GM21528 (cell line): ENCODE data around the gene CD247.

Experiments
- ATAC-seq: cut with Tn5 transposase; IDR thresholded peaks from one replicate; pipeline ENCODE4 v1.9.1; 2021; ENCODE audit warnings: mild to moderate bottlenecking, moderate library complexity; ENCODE audit not compliant: unreplicated experiment, low FRiP score

The CD247 gene

DNA sequence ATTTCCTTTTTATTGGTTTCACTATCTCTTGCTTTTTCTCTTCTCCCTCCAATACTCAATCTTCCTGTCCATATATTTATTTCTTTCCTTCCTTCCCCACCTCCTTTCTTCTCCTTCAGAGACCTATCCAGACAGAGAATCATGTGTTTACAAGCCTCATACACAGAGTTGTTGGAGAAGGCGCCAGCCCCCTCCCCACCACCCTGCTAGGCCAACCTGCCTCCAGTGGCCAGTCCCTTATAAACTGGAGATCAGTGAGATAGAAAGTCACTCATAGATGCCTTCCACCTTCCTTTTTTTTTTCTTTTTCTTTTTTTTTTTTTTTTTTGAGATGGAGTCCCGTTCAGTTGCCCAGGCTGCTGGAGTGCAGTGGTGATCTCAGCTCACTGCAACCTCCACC, 53.3 kb downstream of the CD247 start:
- ATAC-seq, result no peak

DNA sequence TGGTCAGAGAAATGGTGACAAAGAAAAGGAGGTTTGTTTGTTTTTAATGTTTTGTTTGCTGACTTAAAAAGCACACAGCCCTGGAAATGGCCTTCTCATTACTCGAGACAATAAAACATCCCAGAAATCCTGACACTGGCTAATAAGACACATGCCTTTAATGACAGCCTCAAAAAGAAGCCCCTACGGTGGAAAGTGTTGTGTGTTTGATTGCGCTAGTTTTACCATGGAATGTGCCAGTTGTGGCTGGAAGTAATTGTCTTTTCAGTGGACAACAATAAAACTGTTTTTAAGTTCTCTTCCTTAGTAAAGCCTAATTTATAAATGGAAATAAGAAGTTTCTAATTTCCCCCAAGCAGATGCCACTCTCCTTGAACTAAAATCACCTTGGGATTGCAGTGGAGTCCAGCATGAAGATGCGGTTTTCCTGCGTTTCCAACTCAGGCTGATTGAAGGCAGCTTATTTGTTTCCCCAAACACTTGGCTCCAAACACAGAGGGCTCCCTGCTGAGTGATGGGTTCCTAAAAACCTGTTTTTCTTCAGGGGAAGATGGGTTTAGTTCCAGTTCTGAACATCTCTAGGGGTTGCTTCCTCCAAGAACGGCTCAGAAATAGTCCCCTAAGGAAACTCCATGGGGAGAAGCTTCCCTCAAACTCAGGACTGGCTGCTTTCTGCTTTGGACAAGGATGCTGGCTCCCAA, 54.3 kb downstream of the CD247 start:
- no peak for ATAC-seq

DNA sequence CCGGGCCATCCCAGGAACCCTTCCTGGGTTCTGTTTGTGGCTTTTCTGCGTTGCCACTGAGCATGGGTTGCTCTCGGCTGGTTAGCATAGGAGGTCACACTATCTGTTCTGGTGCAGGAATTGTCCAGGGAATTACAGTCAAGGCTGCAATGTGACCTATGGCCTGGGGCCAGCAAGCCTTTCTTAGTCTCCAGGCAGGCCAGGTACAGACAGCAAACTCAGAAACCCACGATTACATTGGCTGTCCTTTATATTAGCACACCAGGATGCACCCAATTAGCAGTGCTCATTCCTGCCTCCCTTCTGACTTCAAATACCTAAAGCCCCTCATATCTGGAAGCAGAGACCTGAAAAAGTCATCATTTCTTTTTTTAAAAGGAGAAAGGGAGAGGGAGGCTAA, 55.2 kb downstream of the CD247 start:
- ATAC-seq, result no peak

DNA sequence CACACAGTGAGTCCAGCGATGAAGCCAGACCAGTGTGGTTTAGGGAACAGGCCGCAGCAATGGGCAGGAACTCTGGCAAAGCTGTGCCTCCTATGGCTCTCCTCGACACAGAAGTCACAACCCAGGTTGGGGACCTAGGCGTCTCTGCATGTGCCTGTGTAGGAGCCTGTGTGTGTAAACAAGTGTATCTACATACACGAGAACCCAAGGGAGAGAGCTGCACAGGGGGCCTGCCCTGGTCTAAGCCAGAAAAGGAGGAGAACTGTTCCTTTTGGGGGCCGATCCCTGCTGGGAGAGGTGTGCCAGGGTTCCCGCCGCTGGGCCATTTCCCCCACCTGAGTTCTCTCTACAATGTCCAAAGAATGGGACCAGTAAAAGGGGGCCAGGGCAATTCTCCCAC, 56.0 kb downstream of the CD247 start:
- ATAC-seq, result no peak

DNA sequence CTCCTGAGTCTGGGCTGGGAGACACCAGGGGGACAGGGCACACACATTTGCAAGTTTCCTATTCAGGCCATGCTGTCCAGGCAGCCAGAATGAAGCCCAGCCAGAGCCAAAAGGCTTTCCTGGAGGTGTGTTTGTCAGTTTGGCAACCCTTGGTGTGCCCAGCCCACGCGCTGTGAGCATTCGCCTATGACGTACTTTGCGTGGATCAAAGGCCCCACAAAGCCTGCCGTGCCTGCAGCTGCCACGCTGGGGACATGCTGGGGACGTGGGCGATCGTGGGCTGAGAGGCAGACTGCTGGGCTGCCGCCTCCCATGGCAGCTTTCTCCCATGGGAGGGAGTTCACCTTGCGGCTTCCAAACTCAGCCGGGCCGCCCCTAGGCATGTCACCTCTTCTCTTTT, 57.5 kb downstream of the CD247 start:
- ATAC-seq, result no peak

DNA sequence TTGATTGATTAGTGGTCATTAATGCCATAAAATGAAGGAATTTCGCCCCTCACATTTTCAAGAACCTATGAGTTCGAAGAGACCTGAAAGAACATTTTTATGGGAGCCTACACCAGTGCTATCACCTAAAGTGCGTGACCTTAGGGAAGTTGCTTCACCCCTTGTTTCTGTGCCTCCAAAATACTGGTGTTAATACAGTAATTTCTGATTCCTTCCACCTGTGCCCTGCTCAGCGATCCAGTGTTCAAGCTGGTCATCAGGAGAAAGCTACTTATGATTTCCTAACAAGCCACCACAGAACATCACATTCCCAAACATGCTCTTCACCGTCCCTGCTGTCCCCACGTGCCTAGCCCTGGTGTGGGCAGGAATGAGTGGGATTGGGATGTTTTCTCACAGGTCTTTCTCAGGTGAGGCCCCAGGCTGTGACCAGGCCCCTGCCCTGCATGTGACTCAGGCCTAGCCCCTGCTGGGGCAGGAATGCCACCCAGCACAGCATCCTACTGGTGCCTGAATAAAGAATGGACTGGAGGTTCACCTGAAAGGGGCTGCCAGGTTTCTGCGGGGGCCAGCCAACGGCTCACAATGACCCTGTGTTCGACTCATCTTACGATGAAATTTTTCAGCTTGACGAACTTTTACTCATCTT, 60.3 kb downstream of the CD247 start:
- ATAC-seq, result no peak

DNA sequence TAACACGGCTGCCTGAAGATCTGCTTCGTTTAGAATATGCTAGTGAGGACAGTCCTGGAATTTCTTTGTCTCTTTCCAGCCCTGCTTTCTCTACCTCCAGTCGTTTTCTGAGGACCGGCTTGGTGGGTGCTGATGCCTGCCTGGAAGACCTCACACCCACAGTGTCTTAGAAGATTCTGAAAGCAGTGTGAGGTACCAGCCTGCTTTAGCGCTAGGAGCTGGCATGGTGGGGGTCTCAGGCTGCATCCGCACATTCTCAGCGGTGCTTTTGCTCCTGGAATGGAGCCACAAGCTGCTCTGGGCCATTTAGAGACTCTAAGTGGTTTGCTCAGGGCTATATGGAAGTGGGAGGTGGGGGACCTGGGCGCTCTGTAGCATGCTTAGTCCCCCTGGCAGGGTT, 61.4 kb downstream of the CD247 start:
- ATAC-seq, result no peak

DNA sequence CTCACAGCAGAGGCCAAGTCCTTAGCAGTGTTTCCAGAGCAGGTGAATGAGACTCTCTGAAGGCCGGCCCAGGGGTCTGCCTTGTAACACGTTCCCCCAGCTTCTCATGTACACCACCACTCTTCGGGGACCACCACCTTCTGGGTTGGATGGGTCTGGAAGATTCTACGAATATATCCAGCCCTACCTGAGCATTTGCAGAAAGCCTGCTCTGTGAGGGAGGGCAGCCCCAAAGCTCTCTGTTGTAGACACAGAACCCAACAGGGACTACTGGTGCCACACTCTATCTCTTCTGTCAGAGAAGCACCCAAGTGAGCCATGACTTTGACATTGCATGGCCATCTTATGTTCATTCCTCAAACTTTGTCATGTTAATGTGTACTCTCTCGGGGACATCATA, 61.8 kb downstream of the CD247 start:
- no peak for ATAC-seq

DNA sequence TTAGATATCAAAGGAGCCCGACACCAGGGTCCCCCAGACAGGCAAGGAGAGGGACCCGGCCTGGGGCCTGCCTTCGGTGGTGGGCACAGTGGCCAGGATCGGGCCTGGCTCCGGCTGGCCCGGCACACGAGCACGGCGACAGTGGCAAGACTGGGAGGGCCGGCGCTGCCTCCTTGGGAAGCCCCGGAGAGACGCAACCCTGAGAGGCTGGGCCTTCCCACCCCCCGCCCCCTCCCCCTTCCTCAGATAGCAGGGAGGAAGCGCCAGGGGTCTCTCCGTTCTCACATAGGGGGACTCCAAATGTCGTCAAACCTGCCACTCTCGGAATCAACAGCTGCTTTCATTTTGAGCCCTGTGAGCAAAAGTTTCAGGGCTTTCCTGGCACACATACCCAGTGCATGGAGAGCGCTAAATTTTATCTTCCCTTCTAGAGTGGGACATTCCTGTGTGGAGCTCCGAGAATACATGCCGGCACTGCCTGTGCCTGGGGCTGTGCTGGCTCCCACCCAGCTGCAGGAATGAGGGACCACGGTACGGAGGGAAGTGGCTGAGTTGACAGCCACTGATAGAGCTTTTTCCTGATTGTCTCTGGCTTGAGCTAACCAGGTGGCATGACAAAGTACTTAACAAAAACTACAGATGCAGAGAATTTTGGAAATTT, 62.4 kb downstream of the CD247 start:
- peak; percentile 39 for ATAC-seq

DNA sequence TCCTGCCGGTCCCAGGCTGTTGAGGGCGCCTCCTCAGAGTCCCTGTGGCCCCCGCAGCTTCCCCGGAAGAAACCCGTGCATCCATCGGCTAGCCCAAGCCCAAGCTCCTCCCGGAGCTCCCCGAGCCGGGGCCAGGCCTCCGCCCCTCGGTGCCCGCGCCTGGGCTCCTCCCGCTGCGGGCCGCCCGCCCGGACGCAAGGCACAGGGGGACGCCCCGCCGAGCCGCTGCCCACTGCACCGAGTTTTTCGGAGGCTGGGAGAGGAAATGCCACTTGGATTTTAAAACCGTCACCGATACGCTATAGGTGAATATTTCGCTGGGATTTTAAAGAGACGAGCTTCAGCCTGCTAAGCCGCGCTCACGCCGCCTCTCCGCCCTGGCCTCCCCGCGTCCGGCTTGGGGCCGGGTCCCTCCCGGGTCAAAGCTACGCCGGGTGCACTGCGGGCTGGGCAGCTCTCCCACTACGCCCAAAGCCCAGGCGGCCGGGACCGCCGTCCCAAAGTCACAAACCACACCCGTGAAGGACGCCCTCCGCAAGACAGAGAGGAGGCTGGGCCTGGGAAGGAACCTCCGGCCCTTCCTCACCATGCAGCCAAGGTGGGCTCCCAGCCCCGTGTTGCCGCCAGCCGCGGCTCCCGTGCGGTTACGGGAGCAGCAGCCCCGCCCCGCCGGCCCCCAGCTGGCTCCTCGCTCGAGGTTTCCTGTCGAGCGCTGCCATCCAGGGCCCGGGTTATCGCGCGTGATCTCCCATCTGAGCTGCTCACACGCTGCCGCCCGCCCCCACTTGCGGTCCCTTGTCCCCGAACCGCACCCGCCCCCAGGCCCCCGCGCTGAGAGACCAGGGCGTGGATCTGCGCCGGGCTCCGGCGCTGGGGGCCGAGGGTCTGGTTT, 63.2 kb downstream of the CD247 start:
- peak; percentile 57 for ATAC-seq

DNA sequence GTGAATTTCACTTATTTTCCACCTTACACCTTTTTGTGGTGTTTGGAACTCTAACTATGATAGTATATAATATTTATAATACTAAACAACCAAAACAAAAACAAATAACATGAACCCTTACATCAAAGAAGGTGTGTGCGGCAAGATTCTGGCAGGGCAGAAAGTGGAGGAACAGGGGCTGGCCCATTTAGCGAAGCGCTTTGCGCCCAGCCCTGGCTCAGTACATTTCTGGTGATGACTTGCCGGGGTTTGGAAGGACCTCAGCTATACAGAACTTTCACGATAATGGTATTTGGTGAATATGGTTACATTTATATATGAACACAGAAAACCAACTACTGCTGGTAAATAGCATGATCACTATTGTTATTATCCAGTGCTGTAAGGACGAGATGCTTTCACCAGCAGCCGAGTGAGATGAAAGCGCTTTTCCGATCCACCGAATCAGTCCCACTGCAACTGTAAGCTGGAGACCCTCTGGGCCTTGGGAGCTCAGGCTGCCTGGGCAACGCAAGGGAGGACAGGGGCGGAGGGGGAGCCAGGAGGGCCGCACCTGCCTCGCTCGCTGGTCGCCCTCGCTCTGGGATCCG, 63.9 kb downstream of the CD247 start:
- no peak for ATAC-seq

DNA sequence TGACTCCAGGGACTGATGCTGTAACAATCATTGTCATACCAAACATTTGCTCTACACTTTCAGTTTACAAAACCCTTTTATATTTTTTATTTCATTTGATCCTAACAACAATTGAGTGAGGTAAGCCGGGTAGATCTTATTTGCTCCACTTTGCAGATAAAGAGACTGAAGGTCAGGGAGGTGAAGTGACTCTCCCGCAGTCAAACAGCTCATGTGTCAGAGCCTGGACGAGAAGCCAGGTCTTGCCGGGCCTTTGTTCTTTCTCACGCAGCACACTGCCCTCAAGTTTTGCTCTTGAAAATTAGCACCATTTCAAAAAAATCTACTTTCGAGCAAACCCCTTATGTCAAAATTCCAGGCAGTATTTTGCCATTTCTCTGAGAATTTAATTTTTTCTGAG, 65.2 kb downstream of the CD247 start:
- no peak for ATAC-seq

DNA sequence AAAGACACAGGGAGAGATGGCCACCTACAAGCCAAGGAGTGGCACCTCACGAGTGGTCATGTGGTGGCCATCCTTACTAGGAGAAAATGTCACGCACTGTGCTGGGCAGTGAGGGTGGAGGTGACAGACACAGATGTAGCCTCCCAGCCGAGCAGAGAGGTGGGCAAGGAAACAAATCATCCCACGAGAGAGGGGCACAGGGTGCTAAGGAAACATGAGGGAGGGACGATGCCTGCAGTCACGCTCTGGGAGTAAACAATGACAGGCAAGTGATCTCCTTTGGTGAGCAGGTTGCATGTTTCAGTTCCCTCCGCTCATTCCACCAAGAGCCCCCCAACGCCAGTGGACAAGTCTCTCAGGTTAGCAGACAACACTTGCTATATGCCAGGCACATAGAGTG, 65.8 kb downstream of the CD247 start:
- no peak for ATAC-seq

DNA sequence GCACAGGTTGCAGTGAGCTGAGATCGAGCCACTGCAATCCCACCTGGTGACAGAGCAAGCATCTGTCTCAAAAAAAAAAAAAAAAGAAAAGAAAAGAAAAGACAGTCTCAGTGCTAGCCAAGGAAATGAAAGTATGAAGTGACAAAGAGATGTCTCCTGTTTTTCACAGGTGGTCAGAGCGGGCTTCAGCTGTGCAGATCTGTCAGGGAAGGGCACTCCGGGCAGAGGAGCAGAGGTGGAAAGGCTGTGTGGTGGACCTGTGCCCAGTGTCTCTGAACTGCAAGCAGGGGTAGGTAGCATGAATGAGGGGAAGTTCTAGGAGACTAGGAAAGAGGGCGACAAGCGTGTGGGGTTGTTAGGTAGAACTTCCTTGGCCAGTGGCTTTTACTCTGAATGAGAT, 67.5 kb downstream of the CD247 start:
- ATAC-seq, result no peak

DNA sequence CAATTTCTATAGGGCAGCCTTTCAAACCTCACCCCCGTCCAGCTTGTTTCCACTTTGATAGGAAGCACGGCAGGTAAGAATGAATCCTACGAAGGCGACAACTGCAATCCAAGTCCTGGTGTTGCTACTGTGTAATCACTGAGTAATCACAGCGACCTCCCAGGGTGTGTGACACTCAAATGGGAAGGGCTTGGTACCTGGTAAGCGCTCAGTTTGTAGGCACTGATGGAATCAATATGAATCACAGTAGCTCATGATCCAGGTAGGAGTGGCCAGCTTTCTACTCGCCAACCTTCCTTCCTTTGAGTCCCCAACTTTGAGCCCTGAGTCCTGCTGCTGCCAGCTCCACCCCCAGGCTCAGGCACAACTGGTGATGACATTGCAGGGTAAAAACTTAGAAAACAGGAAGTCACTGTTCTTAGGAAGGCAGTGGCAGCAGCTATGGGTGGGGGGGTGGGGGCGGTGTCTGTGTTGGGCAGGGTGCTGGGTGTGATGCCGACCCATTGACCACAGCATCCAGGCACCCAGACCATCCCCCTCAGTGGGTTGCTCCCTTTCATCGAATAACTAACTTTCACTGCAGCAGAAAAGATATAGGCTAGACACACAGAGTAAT, 70.7 kb downstream of the CD247 start:
- ATAC-seq, result no peak

DNA sequence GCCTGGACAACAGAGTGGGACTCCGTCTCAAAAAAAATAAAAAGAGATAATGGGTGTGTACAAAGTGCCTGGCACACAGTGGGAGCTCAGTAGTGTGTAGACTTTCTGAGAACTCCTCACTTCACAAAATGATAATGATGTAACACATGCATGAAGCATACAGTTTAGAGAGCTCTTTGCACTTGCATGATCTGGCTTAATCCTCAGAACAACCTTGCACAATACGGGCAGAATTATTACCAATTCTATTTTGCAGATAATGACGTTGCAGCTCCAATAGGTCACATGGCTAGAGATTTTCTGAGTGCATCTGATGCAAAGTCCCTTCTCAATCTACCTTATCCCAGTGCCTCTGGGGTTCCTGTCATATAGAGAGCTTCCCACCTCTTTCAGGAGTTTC, 71.4 kb downstream of the CD247 start:
- ATAC-seq, result no peak

DNA sequence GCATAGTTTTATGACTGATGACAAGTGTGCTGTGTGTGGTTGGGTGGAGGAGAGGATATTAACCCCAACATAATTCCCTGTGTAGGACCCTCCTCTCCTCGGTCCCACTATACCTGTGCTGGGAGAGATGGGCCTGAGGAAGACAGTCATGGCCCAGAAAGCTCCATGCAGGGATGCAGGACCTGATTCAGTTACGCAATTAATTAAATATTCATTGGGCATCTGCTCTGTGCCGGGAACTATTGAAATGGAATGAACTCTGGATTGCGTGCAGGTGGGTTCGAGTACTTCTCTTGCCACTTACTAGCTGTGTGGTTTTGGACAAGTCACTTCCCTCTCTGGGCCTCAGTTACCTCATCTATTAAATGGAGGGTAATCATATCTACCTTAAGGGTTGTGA, 74.6 kb downstream of the CD247 start:
- ATAC-seq, result no peak

DNA sequence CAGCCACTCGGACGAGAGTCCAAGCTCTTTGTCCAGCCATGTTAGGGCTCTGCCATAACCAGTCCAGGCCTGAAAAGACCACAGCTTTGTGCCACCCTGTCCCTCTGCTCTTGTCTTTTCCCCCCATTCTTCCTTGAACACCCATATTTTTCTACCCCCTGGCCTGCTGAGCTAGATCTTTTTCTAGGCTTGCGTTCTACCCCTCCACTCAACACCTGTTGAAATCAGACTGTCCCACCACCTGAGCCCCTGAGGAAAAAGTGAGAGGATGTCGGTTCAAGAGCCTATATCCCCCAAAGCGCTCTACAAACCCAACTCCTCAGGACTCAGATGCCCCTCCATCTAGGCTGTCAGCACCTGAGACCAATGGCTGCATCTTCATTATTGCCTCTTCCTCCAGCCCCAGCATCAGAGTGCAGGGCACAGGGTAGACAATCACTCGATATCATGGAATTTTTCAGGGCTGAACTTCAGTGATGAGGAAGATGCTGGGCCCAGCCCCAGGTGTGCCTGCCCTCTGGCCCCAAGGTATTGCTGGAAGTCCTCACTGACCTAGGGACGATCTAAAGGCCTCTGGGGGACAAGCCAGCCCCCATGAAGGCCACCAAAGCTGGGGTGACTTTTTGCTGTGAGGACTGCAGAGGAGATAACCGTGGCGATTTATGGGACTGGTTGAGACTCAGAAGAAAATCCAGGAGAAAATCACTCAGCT, 75.3 kb downstream of the CD247 start:
- ATAC-seq, result no peak

DNA sequence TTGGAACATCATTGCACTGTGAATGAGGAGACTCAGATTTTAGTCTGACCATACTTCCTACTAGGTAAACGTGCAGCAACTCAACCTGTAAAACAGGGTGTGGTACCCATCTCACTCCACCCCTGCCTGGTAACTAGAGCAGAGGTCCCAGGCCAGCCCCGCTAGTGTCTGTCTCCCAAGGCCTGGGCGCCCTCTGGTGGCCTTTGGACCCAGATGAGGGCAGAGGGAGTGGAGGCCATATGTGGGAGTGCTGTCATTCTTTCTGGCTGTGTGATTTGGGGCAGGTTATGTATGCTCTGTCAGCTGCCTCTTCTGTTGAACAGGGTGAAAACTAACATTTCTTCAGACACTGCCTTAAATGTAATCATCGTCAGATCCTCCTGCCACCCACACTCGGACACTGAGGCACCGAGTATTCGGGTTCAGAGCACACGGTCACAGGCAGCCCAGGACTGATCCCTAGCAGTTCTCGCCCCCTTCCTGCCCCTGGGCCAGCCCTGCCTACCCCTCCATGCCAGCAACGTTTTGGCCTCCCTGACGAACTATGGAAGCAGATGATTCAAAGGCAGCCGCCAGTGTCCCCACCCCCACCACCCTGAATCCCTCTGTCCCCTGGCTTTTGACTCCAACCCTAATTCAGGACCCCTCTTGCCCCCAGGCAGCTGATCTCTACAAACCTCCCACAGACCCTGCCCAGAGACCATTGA, 76.0 kb downstream of the CD247 start:
- ATAC-seq, result peak; percentile 83
